Ishikawa (cell line): ENCODE measurements around the gene SLC18B1.

Source experiments
- CEBPB ChIP-seq: IDR thresholded peaks from 2 replicates; pipeline ENCODE4 v1.6.1; 2012
- CREB1 ChIP-seq: IDR thresholded peaks from 2 replicates; pipeline ENCODE4 v1.6.1; 2012; ENCODE audit warnings: low read depth
- EGR1 ChIP-seq: IDR thresholded peaks from 2 replicates; pipeline ENCODE4 v1.6.1; 2012
- EP300 ChIP-seq: IDR thresholded peaks from 2 replicates; pipeline ENCODE4 v1.6.1; 2012; ENCODE audit warnings: borderline replicate concordance
- FOXM1 ChIP-seq: IDR thresholded peaks from 2 replicates; pipeline ENCODE4 v1.6.1; 2012; ENCODE audit warnings: low read depth, borderline replicate concordance
- NFIC ChIP-seq: IDR thresholded peaks from 2 replicates; pipeline ENCODE4 v1.6.1; 2012
- RAD21 ChIP-seq: IDR thresholded peaks from 2 replicates; pipeline ENCODE4 v1.6.1; 2012; ENCODE audit warnings: low read depth
- REST ChIP-seq: IDR thresholded peaks from 2 replicates; pipeline ENCODE4 v1.6.1; 2012; ENCODE audit warnings: low read depth, mild to moderate bottlenecking
- TAF1 ChIP-seq: IDR thresholded peaks from 2 replicates; pipeline ENCODE4 v1.6.1; 2012; ENCODE audit warnings: low read depth, mild to moderate bottlenecking
- TCF12 ChIP-seq: IDR thresholded peaks from 2 replicates; pipeline ENCODE4 v1.6.1; 2012; ENCODE audit warnings: low read depth
- TEAD4 ChIP-seq: IDR thresholded peaks from 2 replicates; pipeline ENCODE4 v1.6.1; 2012
- USF1 ChIP-seq: IDR thresholded peaks from 2 replicates; pipeline ENCODE4 v1.6.1; 2012
- YY1 ChIP-seq: IDR thresholded peaks from 2 replicates; pipeline ENCODE4 v1.6.1; 2012; ENCODE audit warnings: low read depth
- ZBTB7A ChIP-seq: IDR thresholded peaks from 2 replicates; pipeline ENCODE4 v1.6.1; 2012; ENCODE audit warnings: low read depth
- TF ChIP-seq, protein P1 (sequence below): IDR thresholded peaks from 2 replicates; pipeline ENCODE4 v1.6.1; 2012

The SLC18B1 gene

GRCh38 chr6:132832891-132833290 is 34.5 kb upstream of the SLC18B1 start:
- TF ChIP-seq CEBPB (no peak), REST (no peak), USF1 (no peak)

- TF ChIP-seq CREB1 (no peak), EP300 (no peak), USF1 (no peak), RAD21 (peak; percentile 86), EGR1 (no peak)
These were observed 31.9 kb upstream of the SLC18B1 start for GRCh38 chr6:132830334-132830751.

- TF ChIP-seq, protein P1, sequence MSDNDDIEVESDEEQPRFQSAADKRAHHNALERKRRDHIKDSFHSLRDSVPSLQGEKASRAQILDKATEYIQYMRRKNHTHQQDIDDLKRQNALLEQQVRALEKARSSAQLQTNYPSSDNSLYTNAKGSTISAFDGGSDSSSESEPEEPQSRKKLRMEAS, result no peak
- no peak for TF ChIP-seq TCF12
- no peak for TF ChIP-seq ZBTB7A
- TF ChIP-seq TEAD4, result no peak
- TF ChIP-seq EP300, result no peak
- TF ChIP-seq EGR1, result no peak
- no peak for TF ChIP-seq YY1
- no peak for TF ChIP-seq CREB1
- no peak for TF ChIP-seq REST
- no peak for TF ChIP-seq CEBPB
- no peak for TF ChIP-seq TAF1
- TF ChIP-seq FOXM1, result no peak
- TF ChIP-seq USF1, result no peak
- no peak for TF ChIP-seq RAD21
- TF ChIP-seq NFIC, result no peak
These were observed 22.4 kb upstream of the SLC18B1 start for GRCh38 chr6:132820629-132821381.

DNA sequence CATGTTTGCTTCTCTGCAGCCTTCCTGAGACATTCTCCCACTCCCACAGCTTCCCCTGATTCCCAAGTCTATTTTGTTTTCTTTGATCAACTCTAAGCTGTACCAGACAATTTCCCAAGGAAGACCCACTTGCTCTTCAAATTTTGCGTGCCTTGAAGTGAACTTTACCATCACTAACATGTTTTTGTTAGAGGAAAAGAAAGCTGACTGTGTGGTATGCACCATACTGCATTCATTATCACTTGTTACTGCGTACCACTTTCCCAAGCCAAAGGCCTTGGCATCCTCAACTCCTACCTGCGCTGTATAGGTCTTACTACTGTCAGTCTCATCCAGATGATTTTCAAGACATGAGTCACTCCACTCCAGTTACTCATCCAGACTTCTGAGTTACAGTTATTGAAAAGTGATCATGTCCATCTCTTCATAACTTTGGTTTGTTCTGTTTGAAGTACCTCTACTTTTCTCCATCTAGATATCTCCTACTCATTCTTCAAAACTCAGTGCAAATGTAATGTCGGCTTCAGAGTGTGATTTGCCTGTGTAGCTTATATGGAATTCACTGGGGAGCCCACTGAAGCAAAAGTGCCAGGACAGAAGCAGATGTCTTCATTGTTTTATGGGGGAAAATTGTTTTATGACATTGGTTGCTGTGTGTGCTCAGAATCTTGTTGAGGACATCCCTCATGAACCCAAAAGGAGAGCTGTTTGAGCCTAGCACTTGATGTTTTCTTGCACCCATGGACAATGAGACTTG is 21.1 kb upstream of the SLC18B1 start:
- TF ChIP-seq REST (no peak), EP300 (no peak), TAF1 (no peak)
- TF ChIP-seq, protein P1, result no peak
